Stimulated activated CD8-positive, alpha-beta memory T cell treated with anti-CD3 and anti-CD28 coated beads, Interleukin-15, amount 100 ng/mL, for 48 hours (primary cell): Measurements from ENCODE around the gene BDKRB1.
"Not testable (repeated sequence)": the region's sequence is repeated elsewhere in the genome, so short reads cannot be mapped to it uniquely, and the experiment has no call there.

Experiments used
- DNase-seq, 2 donors: peaks; one replicate each; pipeline ENCODE4 v3.0.0-alpha.2; 2020; ENCODE audit warnings: low read depth in 2 of 2

BDKRB1 gene

DNA sequence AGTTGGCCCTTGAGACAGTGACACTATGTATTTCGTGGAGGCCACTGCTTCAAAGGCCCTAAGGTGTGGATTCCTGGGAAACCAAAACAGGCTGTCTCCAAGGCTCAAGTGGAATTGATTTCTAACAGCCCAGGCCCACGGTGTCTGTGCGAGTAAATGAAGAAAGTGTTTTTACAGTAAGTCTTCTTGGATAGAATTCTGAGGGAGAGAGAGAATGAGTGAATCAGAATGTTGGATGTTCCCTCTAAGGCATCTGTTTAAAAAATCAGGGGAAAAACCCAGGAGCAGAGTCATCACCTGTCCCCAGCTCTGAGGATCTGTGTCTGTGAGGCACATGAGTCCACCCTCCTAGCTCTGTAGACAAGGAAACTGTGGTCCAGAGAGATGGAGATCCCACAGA lies 22.3 kb upstream of the BDKRB1 start:
- no peak for DNase-seq

DNA sequence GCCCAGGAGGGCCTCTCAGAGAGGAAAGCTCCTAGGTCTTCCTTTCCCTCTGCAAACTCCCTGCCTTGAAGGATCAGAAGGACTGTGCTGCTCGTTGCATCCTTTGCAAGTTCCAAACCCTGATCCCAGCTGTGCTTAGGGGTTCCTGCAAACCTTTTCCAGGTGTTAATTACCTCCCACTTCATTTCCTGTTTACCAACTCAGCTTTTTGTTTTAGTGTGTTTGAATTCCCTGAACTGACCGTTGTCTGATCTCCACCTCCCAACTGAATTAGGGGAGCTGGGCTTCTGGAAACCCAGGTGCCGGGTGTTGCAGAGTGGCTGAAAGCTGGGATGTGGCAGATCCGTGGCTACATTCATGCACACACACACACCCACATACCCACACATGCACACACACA lies 20.6 kb upstream of the BDKRB1 start:
- no peak for DNase-seq

DNA sequence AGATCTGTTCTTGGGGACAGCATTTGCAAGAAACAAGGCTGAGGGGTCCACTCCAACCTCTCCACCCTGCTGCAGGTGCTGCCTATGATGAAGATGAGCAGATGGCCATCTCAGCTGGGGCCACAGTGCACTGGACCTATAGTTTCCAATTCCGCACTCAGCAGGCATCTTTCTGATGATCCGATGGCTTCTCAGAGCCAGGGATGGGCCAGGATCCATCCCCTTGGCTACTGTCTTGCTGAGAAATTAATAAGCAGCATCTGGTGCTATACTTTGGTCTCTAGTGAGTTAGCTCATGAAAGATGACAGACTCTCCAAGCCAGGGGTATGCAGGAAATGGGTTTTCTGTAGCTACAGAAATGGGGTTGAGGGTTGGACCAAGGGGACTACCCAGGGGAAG lies 18.4 kb upstream of the BDKRB1 start:
- no peak for DNase-seq

DNA sequence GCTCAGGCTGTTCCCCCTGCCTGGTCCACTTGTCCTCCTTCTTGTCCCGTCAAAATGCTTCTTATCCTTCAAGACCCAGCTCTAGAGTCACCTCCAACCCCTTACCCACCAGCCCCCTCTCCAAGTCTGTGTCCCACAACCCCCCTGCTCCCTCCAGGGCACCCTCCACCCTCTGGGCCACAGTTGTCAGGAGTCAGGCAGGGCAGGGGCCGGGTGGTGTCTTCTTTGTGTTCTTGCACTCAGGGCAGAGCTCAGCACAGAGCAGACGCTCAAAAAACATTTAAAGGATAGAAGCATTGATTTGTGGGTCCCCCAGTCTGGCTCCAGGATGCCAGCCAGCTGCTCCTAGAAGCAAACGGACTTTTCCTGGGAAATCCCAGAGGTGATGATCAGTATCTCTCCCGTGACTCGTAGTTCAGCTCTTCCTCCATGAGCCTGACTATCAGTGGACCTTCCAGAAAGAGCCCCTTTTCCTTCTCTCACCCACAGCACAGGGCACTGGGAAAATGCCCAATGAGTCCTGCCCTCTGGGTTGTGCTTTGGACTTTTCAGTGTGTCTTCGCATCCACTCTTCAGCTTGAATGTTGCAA lies 17.2 kb upstream of the BDKRB1 start:
- no peak for DNase-seq

DNA sequence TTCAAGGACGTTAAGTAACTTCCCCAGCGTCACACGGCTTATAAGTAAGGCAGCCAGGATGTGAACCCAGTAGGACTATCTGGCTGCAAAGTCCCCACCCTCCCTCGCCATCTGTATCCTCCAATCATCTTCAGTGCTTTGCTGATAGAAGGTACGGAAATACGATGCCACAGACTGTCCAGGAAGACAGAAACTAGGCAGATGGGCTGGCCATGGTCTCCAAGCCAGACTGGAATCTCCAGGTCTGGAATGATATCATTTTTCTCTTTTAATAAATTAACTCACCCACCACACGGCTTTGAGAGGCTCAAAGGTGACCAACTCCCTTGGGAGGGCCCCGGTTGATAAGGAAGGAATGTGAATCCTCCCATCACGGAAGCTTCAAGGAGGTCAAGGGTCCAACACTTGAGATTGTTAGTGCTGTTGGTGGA lies 16.3 kb upstream of the BDKRB1 start:
- DNase-seq = no peak

DNA sequence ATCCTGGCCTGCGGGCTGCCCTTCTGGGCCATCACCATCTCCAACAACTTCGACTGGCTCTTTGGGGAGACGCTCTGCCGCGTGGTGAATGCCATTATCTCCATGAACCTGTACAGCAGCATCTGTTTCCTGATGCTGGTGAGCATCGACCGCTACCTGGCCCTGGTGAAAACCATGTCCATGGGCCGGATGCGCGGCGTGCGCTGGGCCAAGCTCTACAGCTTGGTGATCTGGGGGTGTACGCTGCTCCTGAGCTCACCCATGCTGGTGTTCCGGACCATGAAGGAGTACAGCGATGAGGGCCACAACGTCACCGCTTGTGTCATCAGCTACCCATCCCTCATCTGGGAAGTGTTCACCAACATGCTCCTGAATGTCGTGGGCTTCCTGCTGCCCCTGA lies 15.4 kb upstream of the BDKRB1 start:
- no peak for DNase-seq

DNA sequence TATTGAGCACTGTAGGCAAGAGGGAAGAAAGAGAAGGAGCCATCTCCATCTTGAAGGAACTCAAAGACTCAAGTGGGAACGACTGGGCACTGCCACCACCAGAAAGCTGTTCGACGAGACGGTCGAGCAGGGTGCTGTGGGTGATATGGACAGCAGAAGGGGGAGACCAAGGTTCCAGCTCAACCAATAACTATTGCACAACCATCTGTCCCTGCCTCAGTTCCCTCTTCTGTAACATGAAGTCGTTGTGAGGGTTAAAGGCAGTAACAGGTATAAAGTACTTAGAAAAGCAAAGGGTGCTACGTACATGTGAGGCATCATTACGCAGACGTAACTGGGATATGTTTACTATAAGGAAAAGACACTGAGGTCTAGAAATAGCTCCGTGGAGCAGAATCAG lies 13.9 kb upstream of the BDKRB1 start:
- no peak for DNase-seq

DNA sequence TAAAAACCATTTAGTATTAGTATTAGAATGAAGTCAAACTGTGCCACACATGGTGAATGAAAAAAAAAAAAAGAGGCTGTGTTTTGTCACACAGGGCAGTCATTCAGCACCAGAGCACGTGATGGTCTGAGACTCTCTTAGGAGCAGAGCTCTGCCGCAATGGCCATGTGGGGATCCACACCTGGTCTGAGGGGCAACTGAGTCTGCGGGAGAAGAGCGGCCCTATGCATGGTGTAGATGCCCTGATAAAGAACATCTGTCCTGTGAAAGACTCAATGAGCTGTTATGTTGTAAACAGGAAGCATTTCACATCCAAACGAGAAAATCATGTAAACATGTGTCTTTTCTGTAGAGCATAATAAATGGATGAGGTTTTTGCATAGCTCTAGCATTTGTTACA lies 12.2 kb upstream of the BDKRB1 start:
- DNase-seq = no peak

DNA sequence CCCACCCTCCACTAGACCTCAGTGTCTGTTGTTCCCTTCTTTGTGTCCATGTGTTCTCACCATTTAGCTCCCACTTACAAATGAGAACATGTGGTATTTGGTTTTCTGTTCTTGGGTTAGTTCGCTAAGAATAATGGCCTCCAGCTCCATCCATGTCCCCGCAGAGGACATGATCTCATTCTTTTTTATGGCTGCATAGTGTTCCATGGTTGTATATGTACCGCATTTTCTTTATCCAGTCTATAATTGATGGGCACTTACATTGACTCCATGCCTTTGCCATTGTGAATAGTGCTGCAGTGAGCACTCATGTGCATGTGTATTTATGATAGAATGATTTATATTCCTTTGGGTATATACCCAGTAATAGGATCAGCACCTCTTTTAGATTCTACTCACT lies 10.9 kb upstream of the BDKRB1 start:
- not testable (repeated sequence) for DNase-seq

DNA sequence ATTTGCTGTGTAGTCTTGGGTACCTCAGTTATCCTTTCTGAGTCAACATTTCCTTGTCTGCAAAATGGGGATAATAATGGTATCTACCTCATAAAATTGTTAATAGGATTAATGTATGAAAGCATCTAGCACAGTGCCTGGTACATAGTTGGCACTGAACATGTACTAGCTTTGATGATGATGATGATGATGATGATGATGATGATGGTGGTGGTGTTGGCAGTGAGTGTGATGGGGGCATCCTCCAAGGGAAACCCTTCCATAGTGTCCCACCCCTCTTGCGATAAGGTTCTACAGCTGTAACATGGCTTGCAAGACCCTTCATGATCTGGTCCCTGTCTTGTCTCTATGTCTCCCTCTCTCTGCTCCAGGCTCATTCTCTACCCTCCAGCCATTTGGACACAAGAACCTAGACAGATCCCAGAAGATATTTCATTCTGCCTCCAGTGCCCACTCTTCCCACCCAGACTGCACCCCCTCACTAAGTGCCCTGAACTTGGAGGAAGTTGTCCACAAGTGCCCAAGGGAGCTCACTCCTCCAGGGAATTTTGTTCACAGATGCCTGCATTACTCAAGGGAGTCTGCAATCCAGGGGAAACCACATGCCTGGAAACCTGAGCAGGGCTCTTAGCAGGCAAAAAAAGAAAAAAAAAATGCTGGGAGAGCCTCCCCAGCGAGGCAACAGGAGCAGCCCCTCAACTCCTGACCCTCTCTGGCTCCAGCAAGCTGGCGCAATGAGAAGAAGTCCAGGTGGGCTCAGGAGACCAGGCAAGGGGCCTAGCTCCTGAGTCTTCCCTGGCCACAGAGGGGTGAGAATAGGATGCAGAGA lies 10.1 kb upstream of the BDKRB1 start:
- no peak for DNase-seq

DNA sequence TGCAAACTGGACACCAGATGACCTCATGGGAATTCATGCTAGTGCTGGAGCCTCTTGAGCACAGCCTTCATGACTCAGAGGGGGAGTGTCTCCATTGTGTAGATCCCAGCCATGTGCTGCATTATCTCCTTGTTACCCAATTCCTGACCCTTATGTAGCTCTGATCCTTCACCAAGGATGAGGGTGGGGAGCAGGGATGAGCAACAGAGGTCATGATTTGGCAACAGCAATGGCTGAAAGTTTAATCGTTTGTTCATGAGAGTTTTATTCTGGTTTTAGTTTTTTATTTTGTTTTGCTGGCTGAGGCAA lies 9.5 kb upstream of the BDKRB1 start:
- DNase-seq = no peak

DNA sequence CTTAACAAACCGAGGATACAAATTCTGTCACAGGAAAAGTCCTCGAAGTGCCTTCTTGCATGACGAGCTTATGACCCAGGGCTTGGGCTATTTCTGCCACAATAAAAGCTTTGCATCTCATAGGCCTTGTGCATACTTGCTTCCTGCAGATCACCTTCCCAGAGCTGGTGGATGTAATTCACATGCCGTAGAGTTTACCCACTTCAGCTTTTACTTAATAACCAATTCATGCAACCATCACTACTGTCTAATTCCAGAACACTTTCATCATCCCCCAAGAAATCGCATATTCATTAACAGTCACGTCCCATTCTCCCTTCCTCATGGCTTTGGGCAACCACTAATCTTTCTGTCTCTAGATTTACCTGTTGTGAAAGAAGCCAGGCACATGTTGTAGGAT lies 9.0 kb upstream of the BDKRB1 start:
- no peak for DNase-seq

DNA sequence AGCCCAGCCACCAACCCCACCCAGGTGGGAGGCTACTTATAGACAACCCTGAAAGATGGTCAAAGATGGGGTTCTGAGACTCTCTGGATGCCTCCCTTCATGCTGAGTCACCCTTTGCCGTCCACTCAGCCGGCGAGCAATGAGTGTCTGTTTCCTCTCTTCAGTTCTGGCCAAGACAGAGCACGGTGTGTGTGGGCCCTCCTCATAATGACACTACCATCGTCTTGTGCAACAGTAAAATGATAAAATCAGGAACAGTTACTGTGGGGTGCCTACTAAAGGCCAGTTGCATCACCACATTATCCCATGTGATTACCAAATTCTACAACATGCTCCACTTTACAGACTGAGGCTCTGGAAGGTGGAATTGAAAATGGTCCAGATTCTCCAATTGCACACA lies 7.0 kb upstream of the BDKRB1 start:
- no peak for DNase-seq

DNA sequence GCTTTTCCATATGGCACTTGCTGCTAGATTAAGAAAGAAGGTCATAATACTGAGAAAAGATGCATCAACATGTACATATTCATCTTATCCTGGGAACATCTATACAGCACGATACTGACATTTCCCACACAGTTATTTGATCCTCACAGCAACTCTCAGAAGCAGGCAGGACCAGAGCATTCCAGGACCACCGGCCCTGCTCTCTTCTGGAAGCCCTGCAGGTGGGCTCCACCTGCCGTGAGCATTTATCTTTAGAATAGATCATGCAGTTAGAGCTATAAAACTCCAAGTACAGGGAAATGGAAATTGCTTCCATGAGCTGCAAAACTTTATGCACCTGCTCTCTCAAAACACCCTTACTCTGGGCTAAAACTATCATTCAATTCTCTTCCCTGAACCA lies 5.5 kb upstream of the BDKRB1 start:
- no peak for DNase-seq

DNA sequence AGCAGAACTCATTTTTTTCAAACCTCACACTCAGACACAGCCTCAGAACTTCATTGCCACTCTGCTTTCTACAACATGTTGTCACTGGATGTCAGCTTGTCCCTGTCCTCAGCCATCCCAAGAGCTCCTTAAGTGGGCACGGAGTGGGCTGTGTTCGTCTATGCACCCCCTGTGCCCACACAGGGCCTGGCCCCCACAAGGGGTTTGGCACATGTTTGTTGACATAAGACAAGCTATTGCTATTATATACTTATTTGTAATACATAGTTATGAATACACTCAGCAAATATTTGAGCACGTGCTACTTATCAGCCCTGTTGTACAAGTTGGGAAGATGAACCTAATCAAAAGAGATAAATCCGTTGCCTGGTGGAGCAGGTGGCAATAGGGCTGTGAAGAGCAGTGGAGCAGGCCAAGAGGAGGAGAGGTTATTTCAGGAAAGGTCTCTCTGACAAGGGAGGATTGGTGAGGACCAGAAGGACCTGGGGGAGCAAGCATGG lies 4.3 kb upstream of the BDKRB1 start:
- DNase-seq = no peak

DNA sequence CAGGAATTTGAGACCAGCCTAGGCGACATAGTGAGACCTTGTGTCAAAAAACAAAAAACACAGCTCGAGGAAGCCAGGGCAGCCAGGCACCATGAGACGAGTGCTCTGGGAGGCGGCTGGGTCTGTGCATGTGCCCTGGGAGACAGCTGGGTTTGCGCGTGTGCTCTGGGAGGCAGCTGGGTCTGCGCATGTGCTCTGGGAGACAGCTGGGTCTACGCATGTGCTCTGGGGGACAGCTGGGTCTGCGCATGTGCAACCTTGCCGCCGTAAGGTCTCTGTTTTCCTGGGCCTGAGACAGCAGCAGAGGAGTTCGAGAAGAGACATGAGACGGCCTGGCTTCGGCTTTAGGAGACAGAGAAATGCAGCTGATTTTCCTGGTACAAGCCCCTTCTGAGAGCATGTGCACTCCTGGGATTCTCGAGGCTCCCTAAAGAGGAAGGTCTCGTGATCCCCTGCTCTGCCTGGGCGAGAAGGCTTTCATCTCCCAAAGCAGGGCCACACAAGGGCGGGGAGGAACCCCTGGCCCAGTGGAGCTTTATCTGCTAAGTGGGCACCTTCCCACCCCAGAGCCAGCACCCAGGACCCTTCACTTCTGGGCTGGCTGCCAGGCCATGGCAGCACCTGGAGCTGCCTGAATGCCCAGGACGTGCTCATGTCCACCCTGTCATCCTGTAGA lies 3.5 kb upstream of the BDKRB1 start:
- no peak for DNase-seq

DNA sequence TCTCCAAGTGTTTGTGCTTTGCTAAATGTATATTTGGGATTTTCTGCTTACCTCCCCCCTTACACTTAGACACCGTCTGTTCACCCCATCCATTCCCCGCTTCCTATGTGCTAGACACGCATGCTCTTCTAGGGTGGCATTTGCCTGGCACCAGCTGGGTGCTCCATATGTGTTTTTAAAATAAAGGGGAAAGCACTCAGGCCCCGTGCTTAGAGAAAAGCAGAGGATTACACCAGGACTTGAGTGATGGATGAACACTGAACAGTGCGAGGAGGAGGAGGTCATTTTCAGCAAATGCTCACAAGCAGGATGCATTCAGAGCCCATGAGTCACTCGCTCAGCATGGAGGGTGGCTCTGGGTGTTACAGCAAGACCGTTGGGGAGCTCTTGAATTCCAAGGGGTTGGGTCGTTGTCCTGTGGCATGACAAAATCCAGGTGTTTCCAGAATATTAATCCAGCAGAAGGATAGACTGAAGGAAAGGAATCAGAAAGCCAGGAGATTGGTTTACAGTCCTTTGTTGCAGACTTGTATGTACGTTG lies 2.9 kb upstream of the BDKRB1 start:
- no peak for DNase-seq

DNA sequence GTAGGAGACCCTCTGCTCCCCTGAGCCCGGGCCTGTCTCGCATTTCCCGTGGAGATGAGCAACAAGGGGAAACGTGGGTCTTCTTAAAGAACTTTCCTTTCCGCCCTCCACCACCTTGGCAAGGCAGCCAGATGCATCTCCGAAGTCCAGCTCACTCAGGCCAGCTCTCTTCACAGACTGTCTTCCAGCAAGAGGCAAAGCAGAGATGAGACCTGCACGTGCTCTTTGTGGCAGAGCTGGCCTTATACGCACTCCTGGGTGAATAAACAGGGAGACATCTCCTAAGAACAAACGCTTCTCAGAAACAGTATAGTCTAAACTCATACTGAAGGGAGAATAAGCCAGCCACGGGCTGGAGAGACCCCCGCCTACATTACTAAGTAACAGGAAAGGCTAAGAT lies 1.3 kb upstream of the BDKRB1 start:
- no peak for DNase-seq

DNA sequence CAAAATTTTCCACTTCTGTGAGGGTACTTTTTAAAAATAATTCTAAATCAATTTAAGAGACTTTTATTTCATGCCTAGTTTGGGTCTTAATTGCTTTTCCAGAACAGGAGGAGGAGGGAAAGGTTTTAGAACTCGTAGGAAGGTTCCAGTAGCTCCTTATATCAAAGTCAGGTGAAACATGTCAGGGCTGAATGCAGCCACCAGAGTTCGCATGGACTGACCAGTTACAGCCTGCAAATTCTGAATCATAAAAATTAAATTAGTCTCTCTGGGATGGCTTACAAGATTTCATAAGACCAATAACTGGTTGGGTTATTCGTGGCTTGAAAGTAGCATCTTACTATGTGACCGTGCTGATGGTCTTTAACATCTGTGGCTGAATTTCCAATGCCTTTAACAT lies 397 bp downstream of the BDKRB1 start:
- no peak for DNase-seq

DNA sequence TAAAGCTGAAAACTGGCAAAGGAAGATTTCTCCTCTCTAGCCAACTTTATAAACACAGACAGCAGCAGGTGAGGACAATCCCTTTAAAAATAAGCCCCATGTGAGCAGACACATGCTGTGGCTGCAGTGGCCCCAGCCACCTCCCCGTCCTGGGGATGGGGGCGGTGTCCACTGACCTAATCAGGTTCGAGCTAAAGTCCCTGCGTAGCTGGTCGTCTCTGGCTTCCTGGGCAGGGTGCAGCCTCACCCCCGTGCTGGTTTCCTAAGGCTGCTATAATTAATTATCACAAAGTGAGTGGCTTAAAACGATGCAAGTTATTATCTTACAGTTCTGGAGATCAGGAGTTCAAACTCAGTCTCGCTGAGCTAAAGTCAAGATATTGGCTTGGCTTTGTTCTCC lies 1.0 kb downstream of the BDKRB1 start:
- no peak for DNase-seq

DNA sequence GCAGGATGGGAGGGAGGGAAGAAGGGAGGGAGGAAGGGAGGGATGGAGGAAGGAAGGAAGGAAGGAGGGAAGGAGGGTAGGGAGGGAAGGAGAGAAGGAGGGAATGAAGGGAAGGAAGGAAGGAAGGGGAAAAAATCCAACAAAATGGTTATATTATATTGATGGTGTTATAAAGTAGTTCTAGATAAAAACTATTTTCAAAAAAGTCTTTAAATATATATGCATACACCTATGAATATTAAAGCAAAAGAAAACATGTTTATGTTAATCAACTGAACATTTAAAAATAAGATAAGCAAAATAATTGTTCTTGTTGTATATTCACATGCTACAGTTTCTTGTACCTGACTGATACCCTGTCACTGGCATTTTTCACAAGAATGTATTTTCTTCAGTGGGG lies 1.9 kb downstream of the BDKRB1 start:
- DNase-seq = no peak

DNA sequence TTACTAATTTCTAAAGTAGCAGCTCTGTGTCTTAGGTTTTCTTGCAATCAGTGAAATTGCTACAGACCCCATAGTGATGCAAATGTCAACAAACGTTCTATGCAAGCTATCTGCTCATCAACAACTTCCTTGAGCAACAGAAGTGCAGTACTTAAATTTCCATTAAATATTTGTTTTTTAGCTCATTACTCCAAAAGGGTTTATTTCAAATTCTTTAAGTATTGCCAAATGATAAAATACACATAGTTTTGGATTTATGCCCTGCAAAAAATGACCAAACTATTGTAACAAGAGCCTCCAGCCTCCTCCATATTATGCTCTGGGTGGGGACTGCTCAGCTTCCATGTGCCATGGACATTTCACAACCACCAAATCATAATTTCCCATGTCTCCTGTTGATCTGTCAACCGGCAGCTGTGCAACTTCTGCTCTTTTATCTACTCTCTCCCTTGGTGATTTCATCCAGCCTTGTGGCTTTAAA lies 4.4 kb downstream of the BDKRB1 start:
- DNase-seq = no peak

DNA sequence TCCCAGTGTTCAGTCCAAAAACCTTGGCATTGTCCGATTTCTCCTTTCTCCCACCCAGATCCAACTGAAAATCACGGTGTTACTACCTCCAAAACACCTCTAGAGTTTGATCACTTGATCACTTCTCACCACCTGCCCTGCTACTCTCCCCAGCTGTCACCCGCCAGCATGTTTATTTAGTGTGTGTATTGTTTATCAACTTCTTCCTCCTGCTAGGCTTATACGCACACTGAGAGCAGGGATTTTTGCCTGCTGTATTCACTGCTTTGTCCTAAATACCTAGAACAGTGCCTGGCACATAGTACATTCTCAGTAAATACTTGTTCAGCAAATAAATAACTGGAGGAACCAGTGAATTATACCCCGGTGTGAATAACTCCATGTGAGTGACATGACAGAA lies 5.0 kb downstream of the BDKRB1 start:
- no peak for DNase-seq
